ENCODE data around the gene UBE2L3.

DNA sequence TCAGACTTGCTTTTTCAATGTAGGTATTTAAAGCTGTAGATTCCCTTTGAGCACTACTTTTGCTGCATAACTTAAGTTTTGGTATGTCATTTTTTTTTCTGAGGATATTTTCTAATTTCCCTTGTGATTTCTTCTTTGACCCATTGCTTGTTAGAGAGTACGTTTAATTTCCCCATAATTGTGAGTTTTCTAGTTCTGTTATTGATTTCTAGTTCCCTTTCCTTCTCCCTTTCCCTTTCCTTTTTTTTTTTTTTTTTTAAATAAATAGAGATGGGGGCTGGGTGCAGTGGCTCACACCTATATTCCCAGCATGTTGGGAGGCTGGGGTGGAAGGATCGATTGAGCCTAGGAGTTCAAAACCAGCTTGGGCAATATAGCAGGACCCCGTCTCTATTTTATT, 30.8 kb downstream of the UBE2L3 start:
- TF ChIP-seq, protein P1, sequence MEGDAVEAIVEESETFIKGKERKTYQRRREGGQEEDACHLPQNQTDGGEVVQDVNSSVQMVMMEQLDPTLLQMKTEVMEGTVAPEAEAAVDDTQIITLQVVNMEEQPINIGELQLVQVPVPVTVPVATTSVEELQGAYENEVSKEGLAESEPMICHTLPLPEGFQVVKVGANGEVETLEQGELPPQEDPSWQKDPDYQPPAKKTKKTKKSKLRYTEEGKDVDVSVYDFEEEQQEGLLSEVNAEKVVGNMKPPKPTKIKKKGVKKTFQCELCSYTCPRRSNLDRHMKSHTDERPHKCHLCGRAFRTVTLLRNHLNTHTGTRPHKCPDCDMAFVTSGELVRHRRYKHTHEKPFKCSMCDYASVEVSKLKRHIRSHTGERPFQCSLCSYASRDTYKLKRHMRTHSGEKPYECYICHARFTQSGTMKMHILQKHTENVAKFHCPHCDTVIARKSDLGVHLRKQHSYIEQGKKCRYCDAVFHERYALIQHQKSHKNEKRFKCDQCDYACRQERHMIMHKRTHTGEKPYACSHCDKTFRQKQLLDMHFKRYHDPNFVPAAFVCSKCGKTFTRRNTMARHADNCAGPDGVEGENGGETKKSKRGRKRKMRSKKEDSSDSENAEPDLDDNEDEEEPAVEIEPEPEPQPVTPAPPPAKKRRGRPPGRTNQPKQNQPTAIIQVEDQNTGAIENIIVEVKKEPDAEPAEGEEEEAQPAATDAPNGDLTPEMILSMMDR (IDR thresholded peaks at IDR 0.05; ENCODE audit: low read length) = no peak
- no peak for TF ChIP-seq EZH2 (optimal IDR thresholded peaks at IDR 0.05; ENCODE audit: low read depth, low read length)

Data from MM.1S (cell line).